GM12801 (cell line): ENCODE measurements around the gene SETD1B.

Source experiments
- CTCF ChIP-seq: IDR thresholded peaks from one replicate; pipeline ENCODE4 v1.5.1; 2011; ENCODE audit warnings: control low read depth; ENCODE audit not compliant: insufficient read length; ENCODE audit errors: extremely low read depth

Gene SETD1B

DNA sequence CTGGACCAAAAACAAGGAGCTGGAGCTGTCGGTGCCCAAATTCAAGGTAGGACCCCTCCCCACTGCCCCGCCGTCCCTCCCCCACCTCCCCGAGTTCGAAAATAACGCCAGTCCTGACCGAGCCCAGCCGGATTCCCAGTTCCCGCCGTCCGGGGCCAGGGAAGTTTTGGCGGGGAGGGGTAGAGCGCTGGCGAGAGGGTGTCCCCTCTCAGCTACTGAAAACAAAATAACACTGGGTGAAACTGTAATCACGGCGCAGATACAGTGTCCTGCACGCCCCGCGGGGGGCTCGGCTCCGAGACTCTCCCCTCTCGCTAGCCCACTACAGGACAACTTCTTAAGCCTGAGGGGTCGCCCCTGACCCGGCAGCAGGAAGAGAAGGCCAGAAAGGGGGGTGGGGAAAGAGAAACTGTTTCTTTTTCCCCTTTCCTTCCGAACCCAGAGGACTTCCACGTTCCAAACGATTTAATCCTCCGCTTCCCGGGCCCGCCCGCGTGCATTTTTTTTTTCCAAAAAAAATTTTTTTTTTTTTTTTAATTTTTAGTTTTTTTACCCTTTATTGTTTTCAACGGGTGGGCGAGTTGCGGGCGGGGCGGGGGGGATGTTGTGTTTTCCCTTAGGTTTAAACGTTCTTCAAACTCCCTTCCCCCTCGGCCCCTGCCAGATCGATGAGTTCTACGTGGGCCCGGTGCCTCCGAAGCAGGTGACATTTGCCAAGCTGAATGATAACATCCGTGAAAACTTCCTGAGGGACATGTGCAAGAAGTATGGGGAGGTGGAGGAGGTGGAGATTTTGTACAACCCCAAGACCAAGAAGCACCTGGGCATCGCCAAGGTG, 1.6 kb downstream of the SETD1B start:
- TF ChIP-seq CTCF, result no peak

DNA sequence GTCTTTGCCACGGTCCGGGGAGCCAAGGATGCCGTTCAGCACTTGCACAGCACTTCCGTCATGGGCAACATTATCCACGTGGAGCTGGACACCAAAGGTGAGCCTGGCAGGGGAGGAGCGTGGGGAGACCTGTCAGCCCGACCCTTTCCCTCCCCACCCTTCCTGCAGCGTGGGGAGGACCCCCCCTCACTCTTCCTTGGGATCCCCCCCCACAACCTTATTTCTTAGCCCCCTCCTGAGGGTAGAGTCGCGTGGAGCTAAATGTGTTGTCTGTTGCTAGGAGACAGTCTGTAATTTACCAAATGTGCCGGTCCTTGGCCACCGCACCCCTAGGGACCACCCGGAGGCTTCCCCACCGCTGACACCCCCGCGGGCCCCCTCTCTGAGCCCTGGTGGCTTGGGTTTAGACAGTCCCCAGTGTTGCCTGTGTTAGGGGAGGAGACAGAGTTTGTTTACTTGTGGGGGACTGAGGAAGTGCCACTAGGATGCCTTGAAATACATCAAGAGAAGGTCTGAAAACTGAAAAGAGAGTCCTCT, 2.3 kb downstream of the SETD1B start:
- TF ChIP-seq CTCF, result no peak

DNA sequence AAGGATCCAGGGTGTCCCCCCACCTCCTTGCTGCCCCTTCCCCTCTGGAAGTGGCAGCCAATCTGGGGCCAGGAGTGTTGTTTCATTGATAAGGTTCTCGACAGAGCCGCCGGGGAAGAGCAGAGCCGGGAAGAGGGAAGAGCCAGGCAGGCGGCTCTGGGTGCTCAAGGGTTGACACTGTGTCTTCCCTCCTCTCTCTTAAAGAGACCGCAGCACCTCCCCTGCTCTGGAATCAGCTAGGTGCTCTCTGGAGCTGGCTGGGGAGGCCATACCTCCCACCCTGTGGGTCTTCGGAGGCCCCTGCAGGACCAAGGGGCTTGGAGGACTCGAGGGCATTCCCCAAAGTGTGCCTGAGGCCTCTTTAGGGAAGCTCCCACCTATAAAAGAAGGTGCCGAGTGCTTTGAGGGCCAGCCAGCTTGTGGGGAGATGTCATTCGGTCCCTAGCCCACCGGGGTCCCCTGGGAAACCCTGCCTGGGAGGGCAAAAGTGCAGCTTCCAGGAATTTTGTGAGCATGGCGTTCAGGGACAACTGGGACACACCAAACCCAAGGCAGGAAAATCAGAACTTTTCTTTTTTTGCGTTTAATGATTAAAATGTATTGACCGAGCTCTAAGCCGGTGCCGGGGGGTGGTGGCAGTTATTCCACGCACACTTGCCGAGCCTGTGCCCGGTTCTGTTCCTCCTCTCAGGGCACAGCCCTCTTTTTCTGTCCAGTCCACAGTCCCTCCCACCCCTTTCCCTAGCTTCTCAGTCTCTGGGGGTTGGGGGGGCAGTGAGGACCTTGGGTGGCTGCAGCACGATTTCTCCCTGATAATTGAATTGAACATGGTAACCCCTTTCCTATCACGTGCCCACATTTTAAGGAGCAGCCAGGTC, 3.0 kb downstream of the SETD1B start:
- no peak for TF ChIP-seq CTCF

DNA sequence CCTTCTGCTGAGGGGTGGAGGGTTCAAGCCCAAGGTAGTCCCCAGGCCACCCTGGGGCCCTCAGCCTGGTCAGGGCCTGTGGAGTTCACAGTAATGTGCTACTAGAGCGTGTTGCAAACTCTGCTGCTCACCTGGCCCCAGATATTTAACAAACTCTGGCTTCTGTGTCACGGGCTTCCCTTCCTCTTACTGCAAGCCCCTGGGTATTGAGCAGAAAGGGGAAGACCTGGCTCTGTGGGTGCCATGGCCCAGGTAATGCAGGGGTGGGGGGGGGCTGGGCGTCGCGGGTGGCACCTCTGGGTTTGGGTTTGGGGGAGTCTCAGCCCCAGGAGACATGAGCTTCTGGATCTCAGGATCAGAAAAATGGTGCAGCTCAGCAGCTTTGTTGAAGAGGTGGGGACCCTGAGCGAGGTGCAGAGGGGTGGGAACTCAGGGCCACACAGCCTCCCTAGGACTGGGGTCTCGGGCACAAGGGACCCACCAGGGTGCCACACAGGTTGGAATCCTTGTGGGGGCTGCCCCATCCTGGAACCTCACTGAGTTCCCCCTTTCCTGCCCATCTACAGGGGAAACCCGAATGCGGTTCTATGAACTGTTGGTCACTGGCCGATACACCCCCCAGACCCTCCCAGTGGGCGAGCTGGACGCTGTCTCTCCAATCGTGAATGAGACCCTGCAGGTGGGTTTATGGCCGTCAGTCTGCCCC, 4.0 kb downstream of the SETD1B start:
- no peak for TF ChIP-seq CTCF

DNA sequence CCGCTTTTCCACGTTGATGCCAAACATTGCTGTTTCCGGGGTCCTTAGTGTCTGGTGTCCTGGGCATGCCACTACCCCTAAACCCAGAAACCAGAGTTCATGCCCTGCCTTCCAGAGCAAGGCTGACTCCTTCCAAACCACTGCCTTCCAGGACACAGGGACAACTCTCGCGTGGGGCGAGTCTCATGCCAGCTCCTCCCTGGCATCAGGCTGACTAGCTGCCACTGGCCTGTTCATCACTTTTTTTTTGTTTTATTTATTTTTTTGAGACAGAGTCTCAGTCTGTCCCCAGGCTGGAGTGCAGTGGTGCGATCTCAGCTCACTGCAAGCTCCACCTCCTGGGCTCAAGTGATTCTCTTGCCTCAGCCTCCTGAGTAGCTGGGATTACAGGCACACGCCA, 4.8 kb downstream of the SETD1B start:
- TF ChIP-seq CTCF, result no peak

DNA sequence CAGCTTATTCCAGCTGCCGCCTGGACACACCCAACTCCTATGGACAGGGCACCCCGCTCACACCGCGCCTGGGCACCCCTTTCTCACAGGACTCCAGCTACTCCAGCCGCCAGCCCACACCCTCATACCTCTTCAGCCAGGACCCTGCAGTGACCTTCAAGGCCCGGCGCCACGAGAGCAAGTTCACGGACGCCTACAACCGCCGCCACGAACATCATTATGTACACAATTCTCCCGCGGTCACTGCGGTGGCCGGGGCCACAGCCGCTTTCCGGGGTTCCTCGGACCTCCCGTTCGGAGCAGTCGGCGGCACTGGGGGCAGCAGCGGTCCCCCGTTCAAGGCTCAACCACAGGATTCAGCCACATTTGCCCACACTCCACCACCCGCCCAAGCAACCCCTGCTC, 5.9 kb downstream of the SETD1B start:
- TF ChIP-seq CTCF, result no peak
